IMR-90 (cell line): ENCODE data around the gene SPATA16. TPM values are rescaled to one million over a fixed set of nuclear protein-coding genes. Genes with fewer than 3 reads are reported as not detected.
"Not testable (repeated sequence)": the region's sequence is repeated elsewhere in the genome, so short reads cannot be mapped to it uniquely, and the experiment has no call there.

Source experiments
- ATAC-seq: fragments of 200-7000 bp; cut with Tn5 transposase; 2 replicates; pipeline ENCODE4 v1.9.1; 2020; ENCODE audit warnings: low read depth, mild to moderate bottlenecking, moderate library complexity
- BruUV-seq: library from RNA; stranded (reverse); fragments of 400-500 nt; replicated peaks from 2 replicates; lab custom pipeline; 2021; lab: Mats Ljungman, UMichigan
- CTCF ChIA-PET: fragments of 300-600 bp; formaldehyde crosslinking; extraction: SDS; loops from one replicate; lab custom pipeline; 2021; ENCODE audit warnings: antibody characterized with exemption; lab: Yijun Ruan, JAX
- POLR2A ChIA-PET: fragments of 300-600 bp; sonication (Branson Sonifier 250); formaldehyde crosslinking; loops from one replicate; lab custom pipeline; 2022; ENCODE audit warnings: antibody characterized with exemption; ENCODE audit not compliant: unreplicated experiment; lab: Charles Lee
- DNase-seq: peaks from one replicate; pipeline ENCODE4 v3.0.0; 2013
- H2AFZ ChIP-seq: replicated peaks from 2 replicates; pipeline ENCODE3; 2013; ENCODE audit warnings: low read length, mild to moderate bottlenecking; ENCODE audit not compliant: poor library complexity
- H2AK5ac ChIP-seq: 2 replicates; pipeline ENCODE4 v1.6.1; 2013; ENCODE audit warnings: low read depth, low read length, inconsistent platforms
- H2AK9ac ChIP-seq: replicated peaks from 2 replicates; pipeline ENCODE3; 2013; ENCODE audit warnings: mild to moderate bottlenecking, low read depth, low read length, moderate library complexity; ENCODE audit not compliant: poor library complexity
- H2BK120ac ChIP-seq: 2 replicates; pipeline ENCODE4 v1.6.1; 2013; ENCODE audit warnings: low read depth, low read length, inconsistent platforms
- H2BK15ac ChIP-seq: 3 replicates; pipeline ENCODE4 v1.6.1; 2013; ENCODE audit warnings: low read depth, low read length, inconsistent platforms
- H2BK20ac ChIP-seq: 2 replicates; pipeline ENCODE4 v1.6.1; 2013; ENCODE audit warnings: low read depth, mild to moderate bottlenecking, inconsistent platforms, low read length, moderate library complexity
- H2BK5ac ChIP-seq: 2 replicates; pipeline ENCODE4 v1.6.1; 2013; ENCODE audit warnings: mild to moderate bottlenecking, low read depth, low read length, inconsistent platforms; ENCODE audit not compliant: poor library complexity, severe bottlenecking
- H3K14ac ChIP-seq: replicated peaks from 2 replicates; pipeline ENCODE4 v1.6.1; 2013; ENCODE audit warnings: low read depth, low read length, inconsistent platforms
- H3K18ac ChIP-seq: 2 replicates; pipeline ENCODE4 v1.6.1; 2013; ENCODE audit warnings: low read depth, low read length, control low read depth
- H3K23ac ChIP-seq: 2 replicates; pipeline ENCODE4 v1.6.1; 2013; ENCODE audit warnings: low read depth, low read length, inconsistent platforms
- H3K27ac ChIP-seq: 2 replicates; pipeline ENCODE4 v1.5.1; 2013; ENCODE audit warnings: mild to moderate bottlenecking, control low read depth, low read length; ENCODE audit not compliant: insufficient read depth
- H3K27me3 ChIP-seq: 2 replicates; pipeline ENCODE4 v1.6.1; 2013; ENCODE audit warnings: low read length; ENCODE audit not compliant: control insufficient read depth, insufficient read depth
- H3K36me3 ChIP-seq: 2 replicates; pipeline ENCODE4 v1.6.1; 2013; ENCODE audit warnings: low read length, mixed read lengths; ENCODE audit not compliant: control insufficient read depth, insufficient read depth
- H3K4ac ChIP-seq: 2 replicates; pipeline ENCODE4 v1.6.1; 2013; ENCODE audit warnings: low read depth, low read length, inconsistent platforms
- H3K4me1 ChIP-seq: 2 replicates; pipeline ENCODE4 v1.6.1; 2013; ENCODE audit warnings: low read length, mixed read lengths; ENCODE audit not compliant: control insufficient read depth, insufficient read depth
- H3K4me2 ChIP-seq: 2 replicates; pipeline ENCODE4 v1.6.1; 2013; ENCODE audit warnings: low read depth, mild to moderate bottlenecking, control low read depth, low read length, moderate library complexity
- H3K4me3 ChIP-seq: 2 replicates; pipeline ENCODE4 v1.5.1; 2013; ENCODE audit warnings: low read depth, mild to moderate bottlenecking, control low read depth, low read length, moderate library complexity; ENCODE audit not compliant: insufficient read depth
- H3K56ac ChIP-seq: 2 replicates; pipeline ENCODE4 v1.6.1; 2013; ENCODE audit warnings: low read length, inconsistent platforms; ENCODE audit not compliant: insufficient read depth; ENCODE audit errors: extremely low read depth
- H3K79me1 ChIP-seq, 2 experiments: 2 replicates each; pipeline ENCODE4 v1.6.1; 2013; ENCODE audit warnings: low read length in 2 of 2, inconsistent platforms in 1 of 2, low read depth in 1 of 2
- H3K9ac ChIP-seq: 2 replicates; pipeline ENCODE4 v1.6.1; 2013; ENCODE audit warnings: low read depth, low read length, control low read depth
- H3K9me1 ChIP-seq: 2 replicates; pipeline ENCODE4 v1.6.1; 2013; ENCODE audit warnings: low read length, inconsistent platforms; ENCODE audit not compliant: insufficient read depth
- H3K9me3 ChIP-seq: 2 replicates; pipeline ENCODE4 v1.6.1; 2013; ENCODE audit warnings: low read length; ENCODE audit not compliant: control insufficient read depth, insufficient read depth
- H4K20me1 ChIP-seq: 2 replicates; pipeline ENCODE4 v1.6.1; 2013; ENCODE audit warnings: low read length, inconsistent platforms; ENCODE audit not compliant: insufficient read depth
- H4K5ac ChIP-seq: 2 replicates; pipeline ENCODE4 v1.6.1; 2013; ENCODE audit warnings: mild to moderate bottlenecking, low read depth, low read length, control low read depth
- H4K8ac ChIP-seq, 2 experiments: 2 replicates each; pipeline ENCODE4 v1.6.1; 2013; ENCODE audit warnings: low read depth in 2 of 2, low read length in 2 of 2, control low read depth in 1 of 2, inconsistent platforms in 1 of 2
- H4K91ac ChIP-seq: 2 replicates; pipeline ENCODE4 v1.6.1; 2013; ENCODE audit warnings: low read depth, low read length, inconsistent platforms; ENCODE audit not compliant: insufficient read depth
- NFE2L2 ChIP-seq: fragments of 150-350 bp; IDR thresholded peaks from 2 replicates; pipeline ENCODE4 v1.6.1; 2016; ENCODE audit warnings: low read depth, mild to moderate bottlenecking, low read length
- WGBS, 2 experiments: methylation state at CpG; one replicate each; pipeline versions ENCODE4 v1.1.5 to v1.1.7; 2013; ENCODE audit warnings: missing lambda C conversion rate in 2 of 2; ENCODE audit not compliant: insufficient read length in 1 of 2; ENCODE audit errors: extremely low coverage in 2 of 2; 5-methylcytosine and 5-hydroxymethylcytosine counted together
- dilution Hi-C: fragments of 300-500 bp; cut with HindIII; formaldehyde crosslinking; loops from one replicate; pipeline ENCODE4 v1.14.3; 2018; ENCODE audit warnings: low sequenced_read_pairs; ENCODE audit not compliant: unreplicated experiment
- in situ Hi-C: fragments of 300-500 bp; cut with MboI; formaldehyde crosslinking; loops from 3 replicates; pipeline ENCODE4 v1.14.3; 2019; ENCODE audit warnings: low sequenced_read_pairs, inconsistent platforms, mixed read lengths
- intact Hi-C: fragments of 100-400 bp; cut with micrococcal nuclease; formaldehyde crosslinking; loops from 2 replicates; pipeline ENCODE4 v1.10.0; 2022
- polyA plus RNA-seq, 3 experiments: library from polyadenylated mRNA; depleted of rRNA; stranded (reverse); fragments of >200 nt; gene quantifications; 2 replicates each; pipeline ENCODE4 v1.2.3, GENCODE V29; 2012; ENCODE audit warnings: low replicate concordance in 1 of 3
- total RNA-seq: library from RNA; depleted of rRNA; stranded (reverse); fragments of >200 nt; gene quantifications from 2 replicates; pipeline ENCODE4 v1.2.3, GENCODE V29; 2012
- TF ChIP-seq, protein P1 (sequence below): fragments of 150-350 bp; IDR thresholded peaks from 2 replicates; pipeline ENCODE4 v1.6.1; 2016; ENCODE audit warnings: low read depth, mild to moderate bottlenecking, low read length, moderate library complexity, borderline replicate concordance

SPATA16 gene
- total and polyA plus RNA-seq, 2 of the 4 experiments (the other 2 are of a cell fraction) = not detected

DNA sequence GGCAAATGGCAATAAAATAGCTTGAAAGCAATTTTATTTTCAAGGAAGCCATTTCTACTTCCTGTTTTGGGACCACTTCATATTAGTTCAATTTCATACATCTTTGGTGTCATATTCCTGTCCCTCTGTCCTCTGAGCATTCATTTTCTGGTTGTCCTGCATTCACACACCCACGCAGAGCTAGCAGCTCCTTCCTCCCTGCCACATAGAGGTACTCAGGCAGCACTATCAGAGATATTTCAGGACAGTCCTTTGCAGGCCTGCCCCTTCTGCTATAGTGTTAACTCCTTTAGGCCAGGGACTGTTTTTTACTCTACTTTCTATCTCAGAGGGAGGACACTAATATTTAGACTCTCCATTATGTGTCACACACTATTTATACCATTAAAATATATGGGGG, 258.5 kb downstream of the SPATA16 start:
- dilution Hi-C loops = no loop called here
- no peak overlapping the region for H2BK15ac ChIP-seq
- H3K4me3 ChIP-seq = no peak overlapping the region
- H3K56ac ChIP-seq = no peak overlapping the region
- H2AK5ac ChIP-seq = no peak overlapping the region
- in situ Hi-C loops = no loop called here
- H3K9ac ChIP-seq = no peak overlapping the region
- DNase-seq (no peak), ATAC-seq (no peak)
- TF ChIP-seq NFE2L2 = no peak
- TF ChIP-seq, protein P1, sequence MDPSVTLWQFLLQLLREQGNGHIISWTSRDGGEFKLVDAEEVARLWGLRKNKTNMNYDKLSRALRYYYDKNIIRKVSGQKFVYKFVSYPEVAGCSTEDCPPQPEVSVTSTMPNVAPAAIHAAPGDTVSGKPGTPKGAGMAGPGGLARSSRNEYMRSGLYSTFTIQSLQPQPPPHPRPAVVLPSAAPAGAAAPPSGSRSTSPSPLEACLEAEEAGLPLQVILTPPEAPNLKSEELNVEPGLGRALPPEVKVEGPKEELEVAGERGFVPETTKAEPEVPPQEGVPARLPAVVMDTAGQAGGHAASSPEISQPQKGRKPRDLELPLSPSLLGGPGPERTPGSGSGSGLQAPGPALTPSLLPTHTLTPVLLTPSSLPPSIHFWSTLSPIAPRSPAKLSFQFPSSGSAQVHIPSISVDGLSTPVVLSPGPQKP = no peak
- H3K36me3 ChIP-seq = no peaks in the 10 kb centered on the region
- no CpG with 5 or more reads among the region's 1 CpG for WGBS, 2 experiments
- H2BK5ac ChIP-seq = no peak overlapping the region
- H4K8ac ChIP-seq = no peak overlapping the region
- intact Hi-C loops = no loop called here
- no TSS peak for BruUV-seq
- H3K79me1 ChIP-seq = no peaks in the 10 kb centered on the region
- no peak overlapping the region for H3K27ac ChIP-seq
- H3K4ac ChIP-seq = no peak overlapping the region
- no peaks in the 10 kb centered on the region for H3K4me1 ChIP-seq
- ChIA-PET POLR2A (no interaction called here), CTCF (no interaction called here)
- no peaks in the 10 kb centered on the region for H4K20me1 ChIP-seq
- H2AK9ac ChIP-seq = no peak overlapping the region
- H3K4me2 ChIP-seq = no peak overlapping the region
- no peak overlapping the region for H4K5ac ChIP-seq
- no peak overlapping the region for H2BK20ac ChIP-seq
- H2AFZ ChIP-seq = no peak overlapping the region
- no peaks in the 10 kb centered on the region for H3K9me3 ChIP-seq
- H3K18ac ChIP-seq = no peak overlapping the region
- no peaks in the 10 kb centered on the region for H3K27me3 ChIP-seq
- H3K14ac ChIP-seq = no peak overlapping the region
- no peak overlapping the region for H3K23ac ChIP-seq
- no peak overlapping the region for H4K91ac ChIP-seq
- H3K9me1 ChIP-seq = no peaks in the 10 kb centered on the region
- H2BK120ac ChIP-seq = no peak overlapping the region

DNA sequence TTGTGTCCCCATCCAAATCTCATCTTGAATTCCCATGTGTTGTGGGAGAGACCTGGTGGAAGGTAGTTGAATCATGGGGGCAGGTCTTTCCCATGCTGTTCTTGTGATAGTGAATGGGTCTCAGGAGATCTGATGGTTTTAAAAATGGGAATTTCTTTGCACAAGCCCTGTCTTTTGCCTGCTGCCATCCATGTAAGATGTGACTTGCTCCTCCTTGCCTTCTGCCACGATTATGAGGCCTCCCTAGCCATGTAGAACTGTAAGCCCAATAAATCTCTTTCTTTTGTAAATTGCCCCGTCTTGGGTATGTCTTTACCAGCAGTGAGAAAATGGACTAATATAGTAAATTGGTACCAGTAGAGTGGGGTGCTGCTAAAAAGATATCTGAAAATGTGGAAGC, 261.7 kb downstream of the SPATA16 start:
- H3K18ac ChIP-seq, H3K4me1 ChIP-seq, H2AK9ac ChIP-seq, POLR2A ChIA-PET, H3K56ac ChIP-seq, H2BK20ac ChIP-seq, in situ Hi-C loops, ATAC-seq, H3K9ac ChIP-seq, intact Hi-C loops, H3K36me3 ChIP-seq, H4K91ac ChIP-seq, H2BK15ac ChIP-seq, H3K79me1 ChIP-seq, H2AK5ac ChIP-seq, H3K4me2 ChIP-seq, H3K9me3 ChIP-seq, H2BK5ac ChIP-seq, H4K8ac ChIP-seq, H3K27me3 ChIP-seq, H2AFZ ChIP-seq, H3K14ac ChIP-seq, DNase-seq, H3K4ac ChIP-seq, H3K27ac ChIP-seq, H2BK120ac ChIP-seq, H4K20me1 ChIP-seq, H4K5ac ChIP-seq, H3K23ac ChIP-seq, H3K9me1 ChIP-seq, H3K4me3 ChIP-seq, CTCF ChIA-PET, BruUV-seq, dilution Hi-C loops: not testable (repeated sequence)
- no CpG with 5 or more reads among the region's 2 CpGs for WGBS, 2 experiments
